Fibroblast of mammary gland (primary cell): ENCODE data around the gene ACVR2B.

Experiments
- DNase-seq: peaks from one replicate; pipeline ENCODE4 v3.0.0-alpha.2; 2010; ENCODE audit warnings: low read depth
- H3K4me3 ChIP-seq: 2 replicates; pipeline ENCODE4 v1.5.1; 2011; ENCODE audit warnings: low read depth, mild to moderate bottlenecking, low read length, moderate library complexity; ENCODE audit not compliant: control insufficient read depth
- TF ChIP-seq, protein P1 (sequence below): conservative IDR thresholded peaks from 2 replicates; pipeline ENCODE4 v1.5.1; 2011; ENCODE audit warnings: low read depth, low read length, inconsistent platforms; ENCODE audit not compliant: control insufficient read depth, insufficient read depth

The ACVR2B gene

GRCh38 chr3:38474928-38475605 lies 21.4 kb downstream of the ACVR2B start:
- DNase-seq, result no peak

DNA sequence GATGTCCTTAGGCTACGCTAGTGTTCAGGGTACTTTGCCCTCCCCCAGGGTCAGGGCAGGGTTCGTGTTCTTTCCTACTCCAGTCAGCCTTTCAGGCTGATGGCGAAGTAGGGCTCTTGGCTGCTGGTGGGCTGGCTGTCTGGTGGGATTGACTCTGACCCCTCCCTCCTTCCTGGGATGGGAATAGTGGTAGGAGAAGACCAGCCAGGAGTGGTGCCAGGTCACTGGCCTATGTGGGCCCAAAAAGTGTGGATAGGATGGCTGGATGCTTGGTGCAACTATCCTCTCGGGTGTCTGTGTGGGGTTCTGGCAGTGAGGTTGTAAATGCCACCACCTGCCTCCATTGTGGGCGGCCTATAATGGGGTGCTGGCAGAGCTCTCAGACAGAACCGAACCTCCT lies 22.0 kb downstream of the ACVR2B start:
- DNase-seq, result no peak
- H3K4me3 ChIP-seq, result no peak overlapping the region
- TF ChIP-seq, protein P1, sequence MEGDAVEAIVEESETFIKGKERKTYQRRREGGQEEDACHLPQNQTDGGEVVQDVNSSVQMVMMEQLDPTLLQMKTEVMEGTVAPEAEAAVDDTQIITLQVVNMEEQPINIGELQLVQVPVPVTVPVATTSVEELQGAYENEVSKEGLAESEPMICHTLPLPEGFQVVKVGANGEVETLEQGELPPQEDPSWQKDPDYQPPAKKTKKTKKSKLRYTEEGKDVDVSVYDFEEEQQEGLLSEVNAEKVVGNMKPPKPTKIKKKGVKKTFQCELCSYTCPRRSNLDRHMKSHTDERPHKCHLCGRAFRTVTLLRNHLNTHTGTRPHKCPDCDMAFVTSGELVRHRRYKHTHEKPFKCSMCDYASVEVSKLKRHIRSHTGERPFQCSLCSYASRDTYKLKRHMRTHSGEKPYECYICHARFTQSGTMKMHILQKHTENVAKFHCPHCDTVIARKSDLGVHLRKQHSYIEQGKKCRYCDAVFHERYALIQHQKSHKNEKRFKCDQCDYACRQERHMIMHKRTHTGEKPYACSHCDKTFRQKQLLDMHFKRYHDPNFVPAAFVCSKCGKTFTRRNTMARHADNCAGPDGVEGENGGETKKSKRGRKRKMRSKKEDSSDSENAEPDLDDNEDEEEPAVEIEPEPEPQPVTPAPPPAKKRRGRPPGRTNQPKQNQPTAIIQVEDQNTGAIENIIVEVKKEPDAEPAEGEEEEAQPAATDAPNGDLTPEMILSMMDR, result no peak

More at GRCh38 chr3:38474928-38475605, 21.4 kb downstream of the ACVR2B start:
- TF ChIP-seq, protein P1, result no peak
- H3K4me3 ChIP-seq, result no peak overlapping the region

DNA sequence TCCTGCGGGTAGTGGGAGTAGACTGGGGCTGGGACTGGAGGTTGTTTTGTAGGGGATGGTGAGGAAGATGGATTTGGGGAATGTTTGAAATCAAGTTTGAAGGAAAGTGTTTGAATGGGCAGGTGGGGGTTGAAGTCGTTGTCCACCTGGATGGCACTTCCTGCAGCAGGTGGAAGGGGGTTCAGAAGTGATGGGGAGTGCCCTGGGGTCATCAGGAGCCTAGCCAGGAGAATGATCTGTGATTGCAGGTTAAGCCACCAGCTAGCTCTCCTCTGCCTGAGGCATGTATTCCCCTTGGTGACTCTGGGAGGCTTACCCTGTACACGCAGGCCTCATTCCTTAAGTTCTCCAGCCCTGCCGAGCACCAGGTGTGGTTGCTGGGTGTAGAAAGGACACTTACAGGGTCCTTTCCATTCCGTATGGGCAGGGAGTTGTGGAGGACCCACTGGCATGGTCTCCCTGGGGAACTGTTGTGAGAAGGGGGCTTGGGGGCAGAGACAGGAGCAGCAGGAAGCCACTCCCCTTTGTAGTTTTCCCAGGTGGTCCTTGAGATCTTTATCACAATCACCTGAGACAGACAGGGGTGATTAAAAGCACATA lies 22.6 kb downstream of the ACVR2B start:
- TF ChIP-seq, protein P1, result no peak
- DNase-seq, result no peak
- no peak overlapping the region for H3K4me3 ChIP-seq

DNA sequence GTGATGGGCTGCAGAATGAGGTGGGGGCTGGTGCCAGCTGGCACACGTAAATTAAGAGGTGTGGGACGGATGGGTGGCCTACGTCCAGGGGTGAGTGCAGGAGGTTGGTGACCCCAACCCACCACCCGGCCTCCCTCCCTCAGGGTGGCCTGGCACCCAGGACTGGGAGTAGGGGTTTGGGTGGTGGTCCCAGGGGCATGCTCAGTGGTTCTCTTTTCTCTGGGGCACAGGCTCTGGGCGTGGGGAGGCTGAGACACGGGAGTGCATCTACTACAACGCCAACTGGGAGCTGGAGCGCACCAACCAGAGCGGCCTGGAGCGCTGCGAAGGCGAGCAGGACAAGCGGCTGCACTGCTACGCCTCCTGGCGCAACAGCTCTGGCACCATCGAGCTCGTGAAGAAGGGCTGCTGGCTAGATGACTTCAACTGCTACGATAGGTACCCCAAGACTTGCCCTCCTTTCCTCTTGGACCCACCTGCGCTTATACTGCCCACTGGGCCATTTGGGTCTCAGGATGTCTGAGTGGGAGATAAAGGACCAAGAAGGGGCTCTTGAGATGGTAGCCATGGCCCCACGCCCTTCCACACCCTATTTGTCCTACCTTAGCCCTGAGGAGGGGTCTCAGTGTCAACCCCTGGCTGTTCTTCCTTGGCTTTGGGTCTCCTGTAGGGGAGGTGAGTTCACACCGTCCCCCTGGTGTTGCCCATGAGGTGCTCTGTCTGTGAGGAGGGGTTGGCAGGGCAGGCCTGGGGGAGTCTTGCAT lies 23.5 kb downstream of the ACVR2B start:
- no peak overlapping the region for H3K4me3 ChIP-seq
- no peak for DNase-seq
- TF ChIP-seq, protein P1, result no peak

DNA sequence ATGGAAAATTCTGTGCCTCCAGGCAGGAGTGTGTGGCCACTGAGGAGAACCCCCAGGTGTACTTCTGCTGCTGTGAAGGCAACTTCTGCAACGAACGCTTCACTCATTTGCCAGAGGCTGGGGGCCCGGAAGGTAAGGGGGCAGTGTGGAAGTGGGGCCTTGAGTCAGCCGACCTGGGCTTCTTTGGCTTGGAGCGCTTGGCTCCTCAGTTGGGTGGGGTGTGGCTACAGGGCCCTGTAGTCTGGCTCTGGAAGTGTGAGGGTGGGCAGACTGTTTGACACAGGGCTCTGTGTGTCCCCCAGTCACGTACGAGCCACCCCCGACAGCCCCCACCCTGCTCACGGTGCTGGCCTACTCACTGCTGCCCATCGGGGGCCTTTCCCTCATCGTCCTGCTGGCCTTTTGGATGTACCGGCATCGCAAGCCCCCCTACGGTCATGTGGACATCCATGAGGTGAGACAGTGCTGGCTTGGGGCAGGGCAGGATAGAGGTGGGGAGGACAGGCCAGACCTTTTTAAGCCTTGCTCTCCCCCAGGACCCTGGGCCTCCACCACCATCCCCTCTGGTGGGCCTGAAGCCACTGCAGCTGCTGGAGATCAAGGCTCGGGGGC lies 24.3 kb downstream of the ACVR2B start:
- TF ChIP-seq, protein P1, result no peak
- no peak overlapping the region for H3K4me3 ChIP-seq
- DNase-seq, result no peak

- DNase-seq, result no peak
- TF ChIP-seq, protein P1, result no peak
- H3K4me3 ChIP-seq, result no peak overlapping the region
Observed at GRCh38 chr3:38478901-38479300, 25.2 kb downstream of the ACVR2B start.
